Measurements from ENCODE around the gene DISP3. TPM values are rescaled to one million over a fixed set of nuclear protein-coding genes. Genes with fewer than 3 reads are reported as not detected.

The DISP3 gene
- total and polyA plus RNA-seq, 2 experiments from 2014 or later: 0.18 to 0.74 TPM

DNA sequence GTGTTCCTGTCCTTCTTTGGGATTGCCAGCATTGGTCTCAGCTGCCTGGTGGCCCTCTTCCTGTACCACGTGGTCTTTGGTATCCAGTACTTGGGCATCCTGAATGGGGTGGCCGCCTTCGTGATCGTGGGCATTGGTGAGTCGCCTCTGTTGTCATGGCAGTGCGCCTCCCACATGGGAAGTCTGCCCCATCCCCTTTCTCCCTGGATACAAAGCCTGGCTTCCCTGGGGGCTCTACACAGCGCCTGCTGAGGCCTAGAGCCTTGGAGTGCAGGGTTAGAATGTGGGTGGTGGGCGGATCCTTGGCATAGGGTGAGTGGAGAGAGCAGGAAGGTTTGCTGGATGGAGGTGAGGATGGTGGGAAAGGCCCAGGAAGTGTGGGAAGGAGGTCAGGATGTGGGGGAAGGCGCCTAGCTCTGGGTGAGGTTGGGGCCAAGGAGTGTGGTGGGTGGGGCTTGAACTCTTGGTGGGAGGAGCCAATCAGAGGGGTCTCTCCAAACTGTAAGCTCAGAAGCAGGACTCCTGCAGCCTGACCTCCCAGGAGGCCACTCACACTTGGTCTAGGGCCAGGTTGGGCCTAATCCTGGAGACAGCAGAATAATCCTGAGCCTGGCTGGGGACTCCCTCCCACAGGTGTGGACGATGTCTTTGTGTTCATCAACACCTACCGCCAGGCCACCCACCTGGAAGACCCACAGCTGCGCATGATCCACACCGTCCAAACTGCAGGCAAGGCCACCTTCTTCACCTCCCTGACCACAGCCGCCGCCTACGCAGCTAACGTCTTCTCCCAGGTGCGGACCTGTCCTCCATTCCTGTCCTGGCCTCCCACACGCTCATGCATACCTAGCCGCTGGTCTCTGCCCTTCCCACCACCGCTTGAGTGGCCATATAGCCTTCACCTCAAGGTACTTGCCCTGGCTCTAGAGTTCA, 36.7 kb downstream of the DISP3 start:
- DNase-seq (ENCODE audit: low read depth in 1 of 2, low spot score in 1 of 2): no peak
- Histone ChIP-seq H3K9me3 (ENCODE audit: low read depth) (no peaks in the 10 kb centered on the region), H3K27ac (no peak overlapping the region), H3K4me1 (ENCODE audit: low read depth) (no peaks in the 10 kb centered on the region), H3K4me3 (no peak overlapping the region), H3K36me3 (no peaks in the 10 kb centered on the region), H3K27me3 (no peaks in the 10 kb centered on the region)
- no peak for TF ChIP-seq CTCF (IDR thresholded peaks at IDR 0.05; ENCODE audit: low read depth, low read length)

GRCh38 chr1:11516961-11517635, 38.1 kb downstream of the DISP3 start:
- Histone ChIP-seq H3K4me1 (ENCODE audit: low read depth) (no peaks in the 10 kb centered on the region), H3K9me3 (ENCODE audit: low read depth) (no peaks in the 10 kb centered on the region), H3K4me3 (no peak overlapping the region), H3K27ac (no peak overlapping the region), H3K27me3 (no peaks in the 10 kb centered on the region), H3K36me3 (no peaks in the 10 kb centered on the region)
- TF ChIP-seq CTCF (IDR thresholded peaks at IDR 0.05; ENCODE audit: low read depth, low read length): no peak
- no peak for DNase-seq (ENCODE audit: low read depth in 1 of 2, low spot score in 1 of 2)

- Histone ChIP-seq H3K36me3 (no peaks in the 10 kb centered on the region), H3K27ac (no peak overlapping the region), H3K27me3 (no peaks in the 10 kb centered on the region), H3K4me3 (no peak overlapping the region), H3K4me1 (ENCODE audit: low read depth) (no peaks in the 10 kb centered on the region), H3K9me3 (ENCODE audit: low read depth) (no peaks in the 10 kb centered on the region)
- no peak for DNase-seq (ENCODE audit: low read depth in 1 of 2, low spot score in 1 of 2)
- no peak for TF ChIP-seq CTCF (IDR thresholded peaks at IDR 0.05; ENCODE audit: low read depth, low read length)
Observed at GRCh38 chr1:11518016-11518701, 39.2 kb downstream of the DISP3 start.

GRCh38 chr1:11518791-11519628, 40.1 kb downstream of the DISP3 start:
- DNase-seq (ENCODE audit: low read depth in 1 of 2, low spot score in 1 of 2): no peak
- no peak overlapping the region for H3K27ac ChIP-seq

More at GRCh38 chr1:11518791-11519628, 40.1 kb downstream of the DISP3 start:
- H3K36me3 ChIP-seq: no peaks in the 10 kb centered on the region
- no peaks in the 10 kb centered on the region for H3K9me3 ChIP-seq (ENCODE audit: low read depth)
- no peaks in the 10 kb centered on the region for H3K27me3 ChIP-seq
- no peaks in the 10 kb centered on the region for H3K4me1 ChIP-seq (ENCODE audit: low read depth)
- H3K4me3 ChIP-seq: no peak overlapping the region
- no peak for TF ChIP-seq CTCF (IDR thresholded peaks at IDR 0.05; ENCODE audit: low read depth, low read length)
